ENCODE results near the gene TAS2R3. TPM values are rescaled to one million over a fixed set of nuclear protein-coding genes. Genes with fewer than 3 reads are reported as not detected.
"Not testable (repeated sequence)": the region's sequence is repeated elsewhere in the genome, so short reads cannot be mapped to it uniquely, and the experiment has no call there.

Gene TAS2R3
- not detected in 2 replicates for polyA plus RNA-seq (2014; cell fraction: cytosol; rRNA removed)
- 0.76 TPM in 1 of 2 replicates, not detected in the other for polyA plus RNA-seq (2014; cell fraction: nucleus; rRNA removed)

- DNase-seq (ENCODE audit: low spot score) = no peak
Measured at GRCh38 chr7:141763797-141764196, at the start of gene TAS2R3. TAS2R3 (plus strand) TSS chr7:141764097; CDS start chr7:141764159, 62 bp downstream.

- DNase-seq (ENCODE audit: low spot score) = no peak
Measured at GRCh38 chr7:141714571-141714970, 49.3 kb upstream of the TAS2R3 start.

- DNase-seq (ENCODE audit: low spot score) = no peak
Measured at GRCh38 chr7:141715018-141715417, 48.9 kb upstream of the TAS2R3 start.

GRCh38 chr7:141715794-141716689 is 47.9 kb upstream of the TAS2R3 start:
- DNase-seq (ENCODE audit: low spot score) = no peak

- DNase-seq (ENCODE audit: low spot score) = no peak
Measured at GRCh38 chr7:141717450-141717849, 46.4 kb upstream of the TAS2R3 start.

GRCh38 chr7:141722529-141722928 is 41.4 kb upstream of the TAS2R3 start:
- no peak for DNase-seq (ENCODE audit: low spot score)

- DNase-seq (ENCODE audit: low spot score) = no peak
Measured at GRCh38 chr7:141729020-141729419, 34.9 kb upstream of the TAS2R3 start.

- DNase-seq (ENCODE audit: low spot score) = no peak
Measured at GRCh38 chr7:141731476-141732149, 32.3 kb upstream of the TAS2R3 start.

GRCh38 chr7:141737118-141737835 is 26.6 kb upstream of the TAS2R3 start:
- peak; percentile 12 for DNase-seq (ENCODE audit: low spot score)

- peak; percentile 97 for DNase-seq (ENCODE audit: low spot score)
Measured at GRCh38 chr7:141737836-141738591, 25.9 kb upstream of the TAS2R3 start, which contains the start of gene SSBP1. SSBP1 (plus strand) TSS chr7:141738358; CDS start chr7:141739167, 809 bp downstream.

GRCh38 chr7:141738592-141739013 is 25.3 kb upstream of the TAS2R3 start:
- DNase-seq (ENCODE audit: low spot score) = no peak

- no peak for DNase-seq (ENCODE audit: low spot score)
Measured at GRCh38 chr7:141739250-141739649, 24.6 kb upstream of the TAS2R3 start.

- no peak for DNase-seq (ENCODE audit: low spot score)
Measured at GRCh38 chr7:141742229-141742628, 21.7 kb upstream of the TAS2R3 start.

GRCh38 chr7:141744131-141744530 is 19.8 kb upstream of the TAS2R3 start:
- DNase-seq (ENCODE audit: low spot score) = no peak

GRCh38 chr7:141748396-141748795 is 15.5 kb upstream of the TAS2R3 start:
- no peak for DNase-seq (ENCODE audit: low spot score)

GRCh38 chr7:141751904-141752303 is 12.0 kb upstream of the TAS2R3 start:
- DNase-seq (ENCODE audit: low spot score) = not testable (repeated sequence)

GRCh38 chr7:141752634-141753033 is 11.3 kb upstream of the TAS2R3 start:
- DNase-seq (ENCODE audit: low spot score) = no peak

GRCh38 chr7:141754939-141755338 is 9.0 kb upstream of the TAS2R3 start:
- DNase-seq (ENCODE audit: low spot score) = peak; percentile 43

- not testable (repeated sequence) for DNase-seq (ENCODE audit: low spot score)
Measured at GRCh38 chr7:141770083-141770583, 6.2 kb downstream of the TAS2R3 start.

- DNase-seq (ENCODE audit: low spot score) = no peak
Measured at GRCh38 chr7:141776374-141776773, 12.5 kb downstream of the TAS2R3 start, which contains the start of gene TAS2R4. TAS2R4 (plus strand) TSS chr7:141776674; CDS start chr7:141778489, 1,815 bp downstream.
